Heart right ventricle (tissue), 16 donors: ENCODE data around the gene GNG7. TPM values are rescaled to one million over a fixed set of nuclear protein-coding genes. Genes with fewer than 3 reads are reported as not detected.
"Not testable (repeated sequence)": the region's sequence is repeated elsewhere in the genome, so short reads cannot be mapped to it uniquely, and the experiment has no call there.

Experiments
- ATAC-seq, 8 donors: fragments of 200-7000 bp; cut with Tn5 transposase; one replicate each; pipeline ENCODE4 v1.9.1; 2020; ENCODE audit warnings: mild to moderate bottlenecking in 8 of 8, moderate library complexity in 8 of 8, moderate number of reproducible peaks in 1 of 8
- DNase-seq, 2 donors: peaks; one replicate each; pipeline ENCODE4 v3.0.0-alpha.2; 2020
- H3K27ac ChIP-seq, 10 donors: fragments of 200-600 bp; sonication (generic) in 2 of 10; one replicate each; pipeline versions ENCODE4 v1.5.0 to v1.8.0; 2020 to 2022; ENCODE audit warnings: mild to moderate bottlenecking in 3 of 10
- H3K27me3 ChIP-seq, 7 donors: fragments of 200-600 bp; one replicate each; pipeline ENCODE4 v1.8.0; 2021 to 2022; ENCODE audit warnings: mild to moderate bottlenecking in 2 of 7
- H3K36me3 ChIP-seq, 9 donors: fragments of 200-600 bp; sonication (generic) in 1 of 9; one replicate each; pipeline versions ENCODE4 v1.5.0 to v1.8.0; 2020 to 2022; ENCODE audit warnings: mild to moderate bottlenecking in 2 of 9
- H3K4me1 ChIP-seq, 9 donors: fragments of 200-600 bp; sonication (generic) in 1 of 9; one replicate each; pipeline versions ENCODE4 v1.5.0 to v1.8.0; 2020 to 2022; ENCODE audit warnings: mild to moderate bottlenecking in 4 of 9
- H3K4me3 ChIP-seq, 10 donors: fragments of 200-600 bp; sonication (generic) in 2 of 10; one replicate each; pipeline versions ENCODE4 v1.5.0 to v1.8.0; 2020 to 2022; ENCODE audit warnings: mild to moderate bottlenecking in 7 of 10, moderate library complexity in 2 of 10
- H3K9me3 ChIP-seq, 11 donors: fragments of 200-600 bp in 10 of 11; sonication (generic) in 2 of 11; one replicate each; pipeline versions ENCODE4 v1.5.0 to v1.8.0; 2013 to 2022; ENCODE audit warnings: mild to moderate bottlenecking in 2 of 11, control low read depth in 1 of 11, moderate library complexity in 1 of 11
- CTCF ChIP-seq, 9 donors: fragments of 200-600 bp; sonication (generic) in 2 of 9; IDR thresholded peaks; one replicate each; pipeline versions ENCODE4 v1.5.0 to v1.8.0; 2021 to 2022; ENCODE audit warnings: antibody characterized with exemption in 9 of 9, mild to moderate bottlenecking in 5 of 9, moderate library complexity in 1 of 9
- WGBS, 2 donors: extraction: QIAGEN DNeasy Blood & Tissue Kit; methylation state at CpG; one replicate each; pipeline ENCODE4 v1.1.7; 2013; ENCODE audit warnings: inconsistent platforms in 1 of 2; 5-methylcytosine and 5-hydroxymethylcytosine counted together
- intact Hi-C, 10 donors: fragments of 100-400 bp; cut with DNase I; formaldehyde crosslinking; loops; one replicate each; pipeline versions ENCODE4 v1.11.1 to v1.14.2; 2022
- polyA plus RNA-seq, 2 donors: library from polyadenylated mRNA; stranded (reverse); fragments of 200-250 nt; gene quantifications; one replicate each; pipeline ENCODE4 v1.2.3, GENCODE V29; 2013
- total RNA-seq, 10 donors: library from RNA; stranded (reverse); fragmentation: NEBNext Ultra II Directional in 3 of 10; extraction: Animal tissue kit (Norgen Biotek cat#: 25700) in 3 of 10; gene quantifications; one replicate each; pipeline versions ENCODE4 v1.2.1 to v1.2.4, GENCODE V29; 2021 to 2023
- donor health status: Arrhythmogenic right ventricular cardiomyopathy.
- donor health status: ischemic (EF 13 %, LVEDD 7.1; RV severe dilation, severe dysfunction).
- donor health status: healthy with polysubstance abuse.
- donor health status: DM: no; HTN: yes; CAD: no.
- donor health status: DM: no; HTN: no; CAD: no.
- donor health status: ischemic (EF 25% LVEDD 6.9; RV normal size, moderate dysfunction).
- donor health status: ischemic (EF 25% LVEDD 5.7; RV mildly dilated, moderate dysfunction).
- donor health status: healthy.
- donor health status: DM: yes; HTN: yes; CAD: no.
- donor health status: Ischemic cardiomyopathy.
- donor health status: ischemic (EF 35%, LVEDD 5.7; RV mildly dilated, moderate dysfunction).
- donor health status: nonischemic (EF 11% LVEDD 7.7; RV severe dilation, severe dysfunction).
- donor health status: DM: yes; HTN: yes; CAD: no.
- donor health status: PGD.
- donor health status: ischemic (EF 29% LVEDD 5.4; RV normal size, mild dysfunction).
- donor health status: nonischemic (EF 23%, LVEDD 6.1; RV moderate dilation, normal function).

The GNG7 gene
- total and polyA plus RNA-seq, 12 donors: 8.4 to 56.9 (median 39.1) TPM

GRCh38 chr19:2610637-2611482 is 91.6 kb downstream of the GNG7 start:
- H3K27ac ChIP-seq: peak overlapping the region; percentile 72 to 91 (median 86)
- H3K9me3 ChIP-seq: peaks cover 0 to 6% (median 0%) of the 10 kb centered on the region in 11 donors
- no peaks in the 10 kb centered on the region for H3K36me3 ChIP-seq
- peaks cover 0 to 5% (median 0%) of the 10 kb centered on the region in 7 donors for H3K27me3 ChIP-seq
- intact Hi-C loops: loop anchor here (1.0 to 10.0 kb wide), 9 partner anchors 31 to 446 kb away; partner anchors contain the start of genes GADD45B (in 2 of the 10) and DOT1L (in 1 of the 10)
- H3K4me1 ChIP-seq: peaks cover 0 to 42% (median 21%) of the 10 kb centered on the region in 9 donors
- ATAC-seq (peak; percentile 87 to 96 (median 93)), DNase-seq (peak; percentile 92 to 96)
- WGBS, 2 donors: 10 to 11% methylated on average over 46 of the region's 46 CpGs
- peak overlapping the region in 9 of 10 donors; percentile 19 to 57 (median 52) for H3K4me3 ChIP-seq
- TF ChIP-seq CTCF (IDR thresholded peaks at IDR 0.05): peak; percentile 92 to 99 (median 98)

GRCh38 chr19:2609389-2610116 is 92.9 kb downstream of the GNG7 start:
- no peak for TF ChIP-seq CTCF (IDR thresholded peaks at IDR 0.05)
- H3K27ac ChIP-seq: no peak overlapping the region
- 77 to 78% methylated on average over 20 of the region's 20 CpGs for WGBS, 2 donors
- ATAC-seq (no peak), DNase-seq (no peak)
- H3K27me3 ChIP-seq: peaks cover 0 to 2% (median 0%) of the 10 kb centered on the region in 7 donors
- peaks cover 0 to 39% (median 21%) of the 10 kb centered on the region in 9 donors for H3K4me1 ChIP-seq
- H3K4me3 ChIP-seq: no peak overlapping the region
- peaks cover 0 to 5% (median 0%) of the 10 kb centered on the region in 11 donors for H3K9me3 ChIP-seq
- H3K36me3 ChIP-seq: no peaks in the 10 kb centered on the region
- intact Hi-C loops: loop anchor here in 8 of 10 donors (2.0 to 10.0 kb wide), 6 partner anchors 31 to 445 kb away; partner anchors contain the start of genes GADD45B (in 2 of the 8) and DOT1L (in 1 of the 8)

DNA sequence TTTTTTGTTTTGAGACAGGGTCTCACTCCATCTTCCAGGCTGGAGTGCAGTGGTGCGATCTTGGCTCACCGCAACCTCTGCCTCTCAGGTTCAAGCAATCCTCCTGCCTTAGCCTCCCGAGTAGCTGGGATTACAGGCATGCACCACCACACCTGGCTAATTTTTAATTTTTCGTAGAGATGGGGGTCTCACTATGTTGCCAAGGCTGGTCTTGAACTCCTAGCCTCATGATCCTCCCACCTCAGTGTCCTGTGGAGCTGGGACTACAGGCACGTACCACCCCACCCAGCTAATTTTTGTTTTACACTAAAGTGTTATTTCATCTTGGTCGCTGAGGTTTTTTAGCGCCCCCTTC is 93.5 kb downstream of the GNG7 start:
- H3K27me3 ChIP-seq, H3K9me3 ChIP-seq, ATAC-seq, DNase-seq, H3K27ac ChIP-seq, intact Hi-C loops, H3K36me3 ChIP-seq, H3K4me3 ChIP-seq: not testable (repeated sequence)
- WGBS, 2 donors: 94% methylated on average over 7 of the region's 7 CpGs
- H3K4me1 ChIP-seq: peaks cover 0 to 38% (median 18%) of the 10 kb centered on the region in 9 donors

DNA sequence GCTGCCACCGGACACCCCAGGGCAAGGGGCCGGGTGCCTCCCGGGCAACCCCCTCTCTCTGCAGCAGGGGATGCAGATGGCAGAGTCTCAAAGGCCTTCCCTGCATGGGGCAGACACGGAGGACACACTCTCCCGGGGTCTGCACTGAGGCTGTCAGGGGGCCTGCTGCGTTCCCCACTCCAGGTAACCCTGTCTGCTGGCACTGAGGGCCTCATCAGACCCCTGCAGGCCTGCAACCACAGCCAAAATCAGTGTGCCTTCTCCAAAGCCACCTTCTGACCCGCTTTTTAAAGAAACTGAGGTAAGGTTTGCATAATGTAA is 93.9 kb downstream of the GNG7 start:
- DNase-seq (no peak), ATAC-seq (no peak)
- no peak overlapping the region for H3K4me3 ChIP-seq
- TF ChIP-seq CTCF (IDR thresholded peaks at IDR 0.05): no peak
- H3K36me3 ChIP-seq: no peaks in the 10 kb centered on the region
- H3K27me3 ChIP-seq: no peaks in the 10 kb centered on the region
- 85 to 89% methylated on average over 7 of the region's 7 CpGs for WGBS, 2 donors
- H3K27ac ChIP-seq: no peak overlapping the region
- peaks cover 0 to 5% (median 0%) of the 10 kb centered on the region in 11 donors for H3K9me3 ChIP-seq
- peaks cover under 1 to 38% (median 18%) of the 10 kb centered on the region in 9 donors for H3K4me1 ChIP-seq
- intact Hi-C loops: no loop called here
